ENCODE data around the gene LIF.

DNA sequence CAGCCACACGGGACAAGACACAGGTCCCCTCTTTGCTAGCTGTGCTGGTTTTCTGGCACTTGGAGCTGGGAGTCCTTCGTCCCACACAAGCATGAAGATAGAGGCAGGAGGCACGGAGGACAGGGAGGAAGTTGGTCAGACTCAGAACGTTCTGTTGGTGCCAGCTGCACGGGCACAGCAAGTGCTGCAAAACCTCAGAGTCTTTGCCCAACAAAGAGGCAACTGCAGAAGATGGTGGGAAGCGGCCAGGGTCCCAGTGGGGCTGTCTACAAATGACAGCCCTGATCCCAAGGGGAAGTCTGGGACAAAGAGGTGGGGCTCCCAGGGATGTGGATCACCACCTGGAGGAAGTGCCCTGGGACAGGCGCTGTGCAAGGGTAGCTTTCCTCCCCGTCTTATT lies 29.5 kb upstream of the LIF start:
- TF ChIP-seq, protein P1, sequence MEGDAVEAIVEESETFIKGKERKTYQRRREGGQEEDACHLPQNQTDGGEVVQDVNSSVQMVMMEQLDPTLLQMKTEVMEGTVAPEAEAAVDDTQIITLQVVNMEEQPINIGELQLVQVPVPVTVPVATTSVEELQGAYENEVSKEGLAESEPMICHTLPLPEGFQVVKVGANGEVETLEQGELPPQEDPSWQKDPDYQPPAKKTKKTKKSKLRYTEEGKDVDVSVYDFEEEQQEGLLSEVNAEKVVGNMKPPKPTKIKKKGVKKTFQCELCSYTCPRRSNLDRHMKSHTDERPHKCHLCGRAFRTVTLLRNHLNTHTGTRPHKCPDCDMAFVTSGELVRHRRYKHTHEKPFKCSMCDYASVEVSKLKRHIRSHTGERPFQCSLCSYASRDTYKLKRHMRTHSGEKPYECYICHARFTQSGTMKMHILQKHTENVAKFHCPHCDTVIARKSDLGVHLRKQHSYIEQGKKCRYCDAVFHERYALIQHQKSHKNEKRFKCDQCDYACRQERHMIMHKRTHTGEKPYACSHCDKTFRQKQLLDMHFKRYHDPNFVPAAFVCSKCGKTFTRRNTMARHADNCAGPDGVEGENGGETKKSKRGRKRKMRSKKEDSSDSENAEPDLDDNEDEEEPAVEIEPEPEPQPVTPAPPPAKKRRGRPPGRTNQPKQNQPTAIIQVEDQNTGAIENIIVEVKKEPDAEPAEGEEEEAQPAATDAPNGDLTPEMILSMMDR (IDR thresholded peaks at IDR 0.05 in 2 of 3, conservative IDR thresholded peaks at IDR 0.05 in 1 of 3; ENCODE audit: borderline replicate concordance in 1 of 3, insufficient read depth in 1 of 3, low read depth in 2 of 3, low read length in 2 of 3), result no peak
- no peak for TF ChIP-seq SP1 (IDR thresholded peaks at IDR 0.05; ENCODE audit: low read depth)
- no peak for TF ChIP-seq SRF (IDR thresholded peaks at IDR 0.05; ENCODE audit: low read depth)
- TF ChIP-seq, protein P2, sequence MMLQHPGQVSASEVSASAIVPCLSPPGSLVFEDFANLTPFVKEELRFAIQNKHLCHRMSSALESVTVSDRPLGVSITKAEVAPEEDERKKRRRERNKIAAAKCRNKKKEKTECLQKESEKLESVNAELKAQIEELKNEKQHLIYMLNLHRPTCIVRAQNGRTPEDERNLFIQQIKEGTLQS (IDR thresholded peaks at IDR 0.05), result no peak
- no peak for TF ChIP-seq EZH2phosphoT487 (IDR thresholded peaks at IDR 0.05; ENCODE audit: borderline replicate concordance)
- TF ChIP-seq POLR2A (IDR thresholded peaks at IDR 0.05; ENCODE audit: borderline replicate concordance, extremely low read depth, insufficient read depth, insufficient read length), result no peak
- TF ChIP-seq ELF1 (IDR thresholded peaks at IDR 0.05; ENCODE audit: borderline replicate concordance, low read depth), result no peak
- TF ChIP-seq POLR2AphosphoS5 (IDR thresholded peaks at IDR 0.05; ENCODE audit: low read depth, low read length), result no peak
- no peak for TF ChIP-seq FOSL1 (IDR thresholded peaks at IDR 0.05; ENCODE audit: low read depth)
- TF ChIP-seq SIN3A (IDR thresholded peaks at IDR 0.05; ENCODE audit: low read depth), result no peak
- no peak for TF ChIP-seq RAD21 (IDR thresholded peaks at IDR 0.05; ENCODE audit: low read depth)
- TF ChIP-seq, protein P3, sequence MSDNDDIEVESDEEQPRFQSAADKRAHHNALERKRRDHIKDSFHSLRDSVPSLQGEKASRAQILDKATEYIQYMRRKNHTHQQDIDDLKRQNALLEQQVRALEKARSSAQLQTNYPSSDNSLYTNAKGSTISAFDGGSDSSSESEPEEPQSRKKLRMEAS (IDR thresholded peaks at IDR 0.05), result no peak
- TF ChIP-seq, protein P4, sequence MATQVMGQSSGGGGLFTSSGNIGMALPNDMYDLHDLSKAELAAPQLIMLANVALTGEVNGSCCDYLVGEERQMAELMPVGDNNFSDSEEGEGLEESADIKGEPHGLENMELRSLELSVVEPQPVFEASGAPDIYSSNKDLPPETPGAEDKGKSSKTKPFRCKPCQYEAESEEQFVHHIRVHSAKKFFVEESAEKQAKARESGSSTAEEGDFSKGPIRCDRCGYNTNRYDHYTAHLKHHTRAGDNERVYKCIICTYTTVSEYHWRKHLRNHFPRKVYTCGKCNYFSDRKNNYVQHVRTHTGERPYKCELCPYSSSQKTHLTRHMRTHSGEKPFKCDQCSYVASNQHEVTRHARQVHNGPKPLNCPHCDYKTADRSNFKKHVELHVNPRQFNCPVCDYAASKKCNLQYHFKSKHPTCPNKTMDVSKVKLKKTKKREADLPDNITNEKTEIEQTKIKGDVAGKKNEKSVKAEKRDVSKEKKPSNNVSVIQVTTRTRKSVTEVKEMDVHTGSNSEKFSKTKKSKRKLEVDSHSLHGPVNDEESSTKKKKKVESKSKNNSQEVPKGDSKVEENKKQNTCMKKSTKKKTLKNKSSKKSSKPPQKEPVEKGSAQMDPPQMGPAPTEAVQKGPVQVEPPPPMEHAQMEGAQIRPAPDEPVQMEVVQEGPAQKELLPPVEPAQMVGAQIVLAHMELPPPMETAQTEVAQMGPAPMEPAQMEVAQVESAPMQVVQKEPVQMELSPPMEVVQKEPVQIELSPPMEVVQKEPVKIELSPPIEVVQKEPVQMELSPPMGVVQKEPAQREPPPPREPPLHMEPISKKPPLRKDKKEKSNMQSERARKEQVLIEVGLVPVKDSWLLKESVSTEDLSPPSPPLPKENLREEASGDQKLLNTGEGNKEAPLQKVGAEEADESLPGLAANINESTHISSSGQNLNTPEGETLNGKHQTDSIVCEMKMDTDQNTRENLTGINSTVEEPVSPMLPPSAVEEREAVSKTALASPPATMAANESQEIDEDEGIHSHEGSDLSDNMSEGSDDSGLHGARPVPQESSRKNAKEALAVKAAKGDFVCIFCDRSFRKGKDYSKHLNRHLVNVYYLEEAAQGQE (IDR thresholded peaks at IDR 0.05; ENCODE audit: low read depth), result no peak
- no peak for TF ChIP-seq CEBPB (IDR thresholded peaks at IDR 0.05; ENCODE audit: low read depth)
